Kidney epithelial cell (primary cell): Measurements from ENCODE around the gene CLSTN2. TPM values are rescaled to one million over a fixed set of nuclear protein-coding genes. Genes with fewer than 3 reads are reported as not detected.

Experiments
- DNase-seq: peaks from one replicate; pipeline ENCODE4 v3.0.0-alpha.2; 2010; ENCODE audit warnings: low read depth
- H3K27me3 ChIP-seq: 2 replicates; pipeline ENCODE4 v1.6.0; 2011; ENCODE audit warnings: low read length; ENCODE audit not compliant: control insufficient read depth, insufficient read depth
- H3K36me3 ChIP-seq: 2 replicates; pipeline ENCODE4 v1.5.1; 2011; ENCODE audit warnings: low read length; ENCODE audit not compliant: control insufficient read depth, insufficient read depth
- H3K4me3 ChIP-seq: 2 replicates; pipeline ENCODE4 v1.5.1; 2011; ENCODE audit warnings: low read depth, mild to moderate bottlenecking, control low read depth, low read length
- total RNA-seq: library from RNA; depleted of rRNA; stranded (reverse); fragments of >200 nt; gene quantifications from 2 replicates; pipeline ENCODE4 v1.2.3, GENCODE V29; 2015
- TF ChIP-seq, protein P1 (sequence below): IDR thresholded peaks from 2 replicates; pipeline ENCODE4 v1.5.1; 2011; ENCODE audit warnings: mild to moderate bottlenecking, moderate library complexity, low read length, control low read depth, inconsistent platforms; ENCODE audit not compliant: insufficient read depth, poor library complexity, severe bottlenecking

CLSTN2 gene
- total RNA-seq, 1 donor from 2014 or later, result 10.9 TPM

DNA sequence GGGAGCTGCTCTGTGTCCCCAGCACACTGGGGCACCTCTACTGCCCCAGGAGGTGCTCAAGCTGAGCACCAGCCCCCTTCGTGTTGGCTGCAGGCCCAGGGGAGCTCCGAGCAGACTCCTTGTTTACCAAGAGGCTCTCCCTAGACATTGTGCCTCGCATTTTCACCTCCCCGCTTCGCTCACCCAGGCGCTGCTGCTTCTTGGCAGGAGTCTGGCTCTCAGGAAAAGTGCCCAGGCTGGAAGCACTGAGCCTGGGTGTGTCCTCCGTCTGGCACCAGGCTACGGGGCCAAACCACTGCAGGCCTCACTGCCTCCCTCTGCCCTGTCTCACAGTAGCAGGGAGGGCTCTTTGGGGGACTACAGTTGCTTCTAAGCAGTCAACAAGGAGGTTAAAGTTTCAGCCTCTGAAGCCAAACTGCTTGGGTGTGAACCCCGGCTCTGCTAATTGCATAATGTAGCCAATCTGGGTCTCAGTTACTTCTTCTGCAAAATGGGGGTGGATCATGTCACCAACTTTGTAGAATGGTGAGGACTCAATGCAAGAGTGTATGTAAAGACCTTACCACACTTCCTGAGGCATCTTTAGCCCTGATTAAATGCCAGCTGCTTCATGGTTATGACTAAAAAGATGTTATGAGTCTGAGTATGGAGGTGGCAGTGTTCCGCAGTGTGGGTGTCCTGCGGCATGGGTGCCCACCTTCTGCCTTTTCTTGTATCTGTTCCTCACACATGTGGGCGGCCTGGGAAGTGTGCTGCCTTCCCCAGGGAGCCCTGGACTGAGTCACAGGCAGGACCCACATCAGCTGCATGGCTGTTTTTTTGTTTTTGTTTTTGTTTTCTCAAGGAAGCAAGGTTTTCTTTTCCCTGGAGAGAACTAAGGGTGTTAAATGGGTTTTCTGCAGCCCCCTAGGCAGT is 88.9 kb downstream of the CLSTN2 start:
- no peak for DNase-seq
- TF ChIP-seq, protein P1, sequence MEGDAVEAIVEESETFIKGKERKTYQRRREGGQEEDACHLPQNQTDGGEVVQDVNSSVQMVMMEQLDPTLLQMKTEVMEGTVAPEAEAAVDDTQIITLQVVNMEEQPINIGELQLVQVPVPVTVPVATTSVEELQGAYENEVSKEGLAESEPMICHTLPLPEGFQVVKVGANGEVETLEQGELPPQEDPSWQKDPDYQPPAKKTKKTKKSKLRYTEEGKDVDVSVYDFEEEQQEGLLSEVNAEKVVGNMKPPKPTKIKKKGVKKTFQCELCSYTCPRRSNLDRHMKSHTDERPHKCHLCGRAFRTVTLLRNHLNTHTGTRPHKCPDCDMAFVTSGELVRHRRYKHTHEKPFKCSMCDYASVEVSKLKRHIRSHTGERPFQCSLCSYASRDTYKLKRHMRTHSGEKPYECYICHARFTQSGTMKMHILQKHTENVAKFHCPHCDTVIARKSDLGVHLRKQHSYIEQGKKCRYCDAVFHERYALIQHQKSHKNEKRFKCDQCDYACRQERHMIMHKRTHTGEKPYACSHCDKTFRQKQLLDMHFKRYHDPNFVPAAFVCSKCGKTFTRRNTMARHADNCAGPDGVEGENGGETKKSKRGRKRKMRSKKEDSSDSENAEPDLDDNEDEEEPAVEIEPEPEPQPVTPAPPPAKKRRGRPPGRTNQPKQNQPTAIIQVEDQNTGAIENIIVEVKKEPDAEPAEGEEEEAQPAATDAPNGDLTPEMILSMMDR, result no peak
- Histone ChIP-seq H3K27me3 (peaks cover 2% of the 10 kb centered on the region), H3K36me3 (no peaks in the 10 kb centered on the region), H3K4me3 (no peak overlapping the region)

- peaks cover 2% of the 10 kb centered on the region for H3K27me3 ChIP-seq
- TF ChIP-seq, protein P1, result no peak
- DNase-seq, result no peak
- H3K4me3 ChIP-seq, result no peak overlapping the region
- no peaks in the 10 kb centered on the region for H3K36me3 ChIP-seq
Measured at GRCh38 chr3:140031170-140031569, 96.2 kb downstream of the CLSTN2 start.

GRCh38 chr3:140034058-140034457 is 99.1 kb downstream of the CLSTN2 start:
- TF ChIP-seq, protein P1, result no peak

DNA sequence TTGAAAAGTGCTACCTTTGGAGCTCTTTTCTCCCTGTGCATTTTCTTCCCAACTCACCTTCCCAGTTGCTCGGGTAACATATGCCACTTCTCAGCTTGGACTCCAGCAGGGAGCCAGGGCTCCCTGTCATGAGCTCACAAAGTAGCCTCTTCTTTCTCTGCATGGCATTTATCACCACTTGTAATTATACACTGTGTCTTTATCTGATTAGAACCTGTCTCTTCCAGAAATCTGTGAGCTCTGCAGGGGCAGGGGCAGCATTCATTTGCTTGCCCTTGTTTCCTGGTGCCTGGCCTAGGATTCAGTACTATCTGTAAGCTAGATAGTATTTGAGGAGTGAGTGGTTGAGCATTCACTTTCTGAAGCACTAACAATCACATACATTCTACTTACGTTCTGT is 100.9 kb downstream of the CLSTN2 start:
- TF ChIP-seq, protein P1, result no peak
- no peaks in the 10 kb centered on the region for H3K27me3 ChIP-seq
- no peak for DNase-seq
- no peaks in the 10 kb centered on the region for H3K36me3 ChIP-seq
- H3K4me3 ChIP-seq, result no peak overlapping the region

More at GRCh38 chr3:140034058-140034457, 99.1 kb downstream of the CLSTN2 start:
- no peaks in the 10 kb centered on the region for H3K27me3 ChIP-seq
- H3K4me3 ChIP-seq, result no peak overlapping the region
- no peak for DNase-seq
- no peaks in the 10 kb centered on the region for H3K36me3 ChIP-seq

- DNase-seq, result no peak
- Histone ChIP-seq H3K4me3 (no peak overlapping the region), H3K27me3 (no peaks in the 10 kb centered on the region), H3K36me3 (no peaks in the 10 kb centered on the region)
- TF ChIP-seq, protein P1, result no peak
Measured at GRCh38 chr3:140050396-140050795, 115.4 kb downstream of the CLSTN2 start.
